Middle frontal gyrus (tissue), 1 donor: ENCODE measurements around the gene TMPRSS13.

ENCODE experiments used
- DNase-seq: peaks from one replicate; pipeline ENCODE4 v3.0.0-alpha.2; 2015; ENCODE audit warnings: low spot score; ENCODE audit errors: extremely low spot score

Gene TMPRSS13

DNA sequence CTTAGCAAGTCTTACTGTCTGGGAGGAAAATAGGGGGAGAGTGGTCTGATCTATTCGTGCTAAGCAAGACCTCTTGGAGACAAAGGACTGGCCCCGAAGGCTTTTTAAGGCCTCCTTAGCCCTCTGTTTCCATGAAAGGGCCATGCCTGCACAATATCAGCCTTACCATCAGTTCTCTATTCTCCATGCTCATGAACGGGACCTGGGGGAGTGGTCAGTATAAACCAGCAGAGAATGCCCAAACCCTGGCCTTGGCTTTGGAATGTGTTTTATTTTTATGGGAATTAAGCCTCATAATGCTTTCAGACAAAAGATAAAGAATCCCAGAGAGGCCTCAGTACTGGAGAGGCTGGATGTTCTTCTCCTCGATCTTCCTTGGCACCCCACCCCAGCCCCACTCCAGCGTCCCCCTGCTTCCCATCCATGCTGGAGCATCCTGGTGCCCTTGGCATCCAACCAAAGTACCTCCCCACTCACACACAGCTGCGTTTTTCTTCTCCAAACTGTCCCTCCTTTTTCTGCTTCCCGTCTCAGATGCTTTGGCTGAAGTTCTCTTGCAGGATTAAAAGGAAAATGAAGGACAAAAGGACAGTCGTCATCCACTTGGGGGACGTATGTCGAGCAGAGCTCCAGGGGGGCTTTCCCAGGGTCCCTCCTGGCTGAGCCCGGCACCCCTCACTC lies 71.3 kb downstream of the TMPRSS13 start:
- DNase-seq = no peak

GRCh38 chr11:117855912-117856651 lies 73.1 kb downstream of the TMPRSS13 start:
- DNase-seq = no peak

- no peak for DNase-seq
Observed at GRCh38 chr11:117855186-117855845, 73.9 kb downstream of the TMPRSS13 start.

GRCh38 chr11:117852309-117852708 lies 76.9 kb downstream of the TMPRSS13 start:
- DNase-seq = no peak

- DNase-seq = no peak
Observed at GRCh38 chr11:117851852-117852251, 77.3 kb downstream of the TMPRSS13 start.

GRCh38 chr11:117851106-117851505 lies 78.1 kb downstream of the TMPRSS13 start:
- no peak for DNase-seq
